OCI-LY7 (cell line): Measurements from ENCODE around the gene SERPINA3. TPM values are rescaled to one million over a fixed set of nuclear protein-coding genes. Genes with fewer than 3 reads are reported as not detected.

Source experiments
- BruUV-seq: library from RNA; stranded (reverse); fragments of 400-500 nt; replicated peaks from 2 replicates; lab custom pipeline; 2021; lab: Mats Ljungman, UMichigan
- CTCF ChIA-PET: fragments of 300-600 bp; sonication (Branson Sonifier 250); formaldehyde crosslinking; loops from one replicate; lab custom pipeline; 2022; ENCODE audit warnings: antibody characterized with exemption; ENCODE audit not compliant: unreplicated experiment; lab: Charles Lee
- POLR2A ChIA-PET: fragments of 300-600 bp; sonication (Branson Sonifier 250); formaldehyde crosslinking; loops from one replicate; lab custom pipeline; 2022; ENCODE audit warnings: antibody characterized with exemption; lab: Charles Lee
- DNase-seq: peaks from one replicate; pipeline ENCODE4 v3.0.0-alpha.2; 2015; ENCODE audit warnings: low spot score
- H2AFZ ChIP-seq: fragments of 200-600 bp; sonication (generic), shearing (Covaris generic); 2 replicates; pipeline ENCODE4 v1.6.1; 2014; ENCODE audit warnings: mild to moderate bottlenecking, antibody characterized with exemption, low read length, moderate library complexity
- H3K27ac ChIP-seq: fragments of 200-600 bp; sonication (generic); 2 replicates; pipeline ENCODE4 v1.5.1; 2014; ENCODE audit warnings: mixed run types, low read depth, mild to moderate bottlenecking, moderate library complexity, low read length, inconsistent platforms; ENCODE audit not compliant: poor library complexity, severe bottlenecking
- H3K36me3 ChIP-seq: fragments of 200-600 bp; sonication (generic); 2 replicates; pipeline ENCODE4 v1.6.1; 2014; ENCODE audit warnings: mild to moderate bottlenecking, antibody characterized with exemption, low read length, moderate library complexity, mixed read lengths; ENCODE audit not compliant: insufficient read depth
- H3K4me1 ChIP-seq: fragments of 200-600 bp; sonication (generic); 2 replicates; pipeline ENCODE4 v1.5.1; 2014; ENCODE audit warnings: mild to moderate bottlenecking, low read length; ENCODE audit not compliant: insufficient read depth, poor library complexity, severe bottlenecking
- H3K4me2 ChIP-seq: fragments of 200-600 bp; sonication (generic); 2 replicates; pipeline ENCODE4 v1.6.1; 2014; ENCODE audit warnings: mild to moderate bottlenecking, low read length
- H3K4me3 ChIP-seq: fragments of 200-600 bp; sonication (generic); 2 replicates; pipeline ENCODE4 v1.5.1; 2014; ENCODE audit warnings: mild to moderate bottlenecking, low read depth, low read length; ENCODE audit not compliant: poor library complexity, severe bottlenecking
- H3K79me2 ChIP-seq: fragments of 200-600 bp; sonication (generic); 2 replicates; pipeline ENCODE4 v1.6.1; 2016; ENCODE audit warnings: low read depth, mild to moderate bottlenecking, low read length, moderate library complexity, mixed read lengths; ENCODE audit not compliant: insufficient read depth
- H3K9me2 ChIP-seq: fragments of 200-600 bp; sonication (generic); 2 replicates; pipeline ENCODE4 v1.6.1; 2016; ENCODE audit warnings: mild to moderate bottlenecking, low read length, mixed read lengths; ENCODE audit not compliant: insufficient read depth
- H3K9me3 ChIP-seq: fragments of 200-600 bp; sonication (generic); 2 replicates; pipeline ENCODE4 v1.6.1; 2014; ENCODE audit warnings: mild to moderate bottlenecking, mixed run types, low read length, mixed read lengths
- H4K20me1 ChIP-seq: fragments of 200-600 bp; sonication (generic); 2 replicates; pipeline ENCODE4 v1.6.1; 2014; ENCODE audit warnings: mild to moderate bottlenecking, antibody characterized with exemption, low read length, moderate library complexity, mixed read lengths; ENCODE audit not compliant: insufficient read depth
- EZH2phosphoT487 ChIP-seq: fragments of 200-600 bp; sonication (generic); IDR thresholded peaks from 2 replicates; pipeline ENCODE4 v1.6.1; 2018; ENCODE audit warnings: low read depth, borderline replicate concordance, mild to moderate bottlenecking, mixed run types, antibody characterized with exemption, low read length, moderate library complexity, mixed read lengths
- intact Hi-C: fragments of 100-400 bp; cut with micrococcal nuclease; formaldehyde crosslinking; loops from one replicate; pipeline ENCODE4 v1.10.0; 2022; ENCODE audit not compliant: unreplicated experiment
- total RNA-seq, 2 experiments: library from RNA; depleted of rRNA in 1 of 2; stranded (reverse); fragments of >200 nt in 1 of 2; shearing (Covaris generic) in 1 of 2; gene quantifications; 2 replicates each; pipeline ENCODE4 v1.2.3, GENCODE V29; 2014 to 2022
- TF ChIP-seq, protein P1 (sequence below): fragments of 200-600 bp; sonication (generic); conservative IDR thresholded peaks from 2 replicates; pipeline ENCODE4 v1.5.1; 2014; ENCODE audit warnings: mild to moderate bottlenecking, antibody characterized with exemption, low read length, moderate library complexity, mixed read lengths

The SERPINA3 gene
- total RNA-seq, 2 experiments from 2014 or later, result not detected

GRCh38 chr14:94673071-94673470, 60.9 kb downstream of the SERPINA3 start:
- intact Hi-C loops, result no loop called here
- ChIA-PET POLR2A (no interaction called here), CTCF (no interaction called here)
- H3K79me2 ChIP-seq, result no peaks in the 10 kb centered on the region
- no peak overlapping the region for H3K4me2 ChIP-seq
- H3K27ac ChIP-seq, result no peak overlapping the region
- H3K9me2 ChIP-seq, result no peaks in the 10 kb centered on the region
- H3K4me1 ChIP-seq, result no peaks in the 10 kb centered on the region
- no TSS peak for BruUV-seq
- no peak for DNase-seq
- no peaks in the 10 kb centered on the region for H4K20me1 ChIP-seq
- no peak overlapping the region for H3K4me3 ChIP-seq
- H2AFZ ChIP-seq, result no peak overlapping the region
- H3K36me3 ChIP-seq, result no peaks in the 10 kb centered on the region
- TF ChIP-seq, protein P1, sequence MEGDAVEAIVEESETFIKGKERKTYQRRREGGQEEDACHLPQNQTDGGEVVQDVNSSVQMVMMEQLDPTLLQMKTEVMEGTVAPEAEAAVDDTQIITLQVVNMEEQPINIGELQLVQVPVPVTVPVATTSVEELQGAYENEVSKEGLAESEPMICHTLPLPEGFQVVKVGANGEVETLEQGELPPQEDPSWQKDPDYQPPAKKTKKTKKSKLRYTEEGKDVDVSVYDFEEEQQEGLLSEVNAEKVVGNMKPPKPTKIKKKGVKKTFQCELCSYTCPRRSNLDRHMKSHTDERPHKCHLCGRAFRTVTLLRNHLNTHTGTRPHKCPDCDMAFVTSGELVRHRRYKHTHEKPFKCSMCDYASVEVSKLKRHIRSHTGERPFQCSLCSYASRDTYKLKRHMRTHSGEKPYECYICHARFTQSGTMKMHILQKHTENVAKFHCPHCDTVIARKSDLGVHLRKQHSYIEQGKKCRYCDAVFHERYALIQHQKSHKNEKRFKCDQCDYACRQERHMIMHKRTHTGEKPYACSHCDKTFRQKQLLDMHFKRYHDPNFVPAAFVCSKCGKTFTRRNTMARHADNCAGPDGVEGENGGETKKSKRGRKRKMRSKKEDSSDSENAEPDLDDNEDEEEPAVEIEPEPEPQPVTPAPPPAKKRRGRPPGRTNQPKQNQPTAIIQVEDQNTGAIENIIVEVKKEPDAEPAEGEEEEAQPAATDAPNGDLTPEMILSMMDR, result no peak
- TF ChIP-seq EZH2phosphoT487, result no peak
- H3K9me3 ChIP-seq, result no peaks in the 10 kb centered on the region

Other genes with a start within 250 kb of the SERPINA3 start
- gene SERPINA2, start 245.7 kb upstream of the SERPINA3 start, total RNA-seq (2014; rRNA removed; shearing (Covaris generic)), result not detected in 2 replicates
- gene SERPINA2, start 245.7 kb upstream of the SERPINA3 start, total RNA-seq (2022), result not detected in 2 replicates
- not detected in 2 replicates for gene SERPINA1, start 223.8 kb upstream of the SERPINA3 start, total RNA-seq (2014; rRNA removed; shearing (Covaris generic))
- gene SERPINA1, start 223.8 kb upstream of the SERPINA3 start, total RNA-seq (2022), result not detected in 2 replicates
- not detected in 2 replicates for gene SERPINA11, start 159.6 kb upstream of the SERPINA3 start, total RNA-seq (2014; rRNA removed; shearing (Covaris generic))
- gene SERPINA11, start 159.6 kb upstream of the SERPINA3 start, total RNA-seq (2022), result not detected in 2 replicates
- not detected in 2 replicates for gene SERPINA9, start 136.2 kb upstream of the SERPINA3 start, total RNA-seq (2014; rRNA removed; shearing (Covaris generic))
- not detected in 2 replicates for gene SERPINA9, start 136.2 kb upstream of the SERPINA3 start, total RNA-seq (2022)
- not detected in 2 replicates for gene SERPINA12, start 102.9 kb upstream of the SERPINA3 start, total RNA-seq (2014; rRNA removed; shearing (Covaris generic))
- not detected in 2 replicates for gene SERPINA12, start 102.9 kb upstream of the SERPINA3 start, total RNA-seq (2022)
- not detected in 2 replicates for gene SERPINA4, start 50.9 kb upstream of the SERPINA3 start, total RNA-seq (2014; rRNA removed; shearing (Covaris generic))
- gene SERPINA4, start 50.9 kb upstream of the SERPINA3 start, total RNA-seq (2022), result not detected in 2 replicates
- not detected in 2 replicates for gene SERPINA5, start 31.0 kb upstream of the SERPINA3 start, total RNA-seq (2014; rRNA removed; shearing (Covaris generic))
- not detected in 2 replicates for gene SERPINA5, start 31.0 kb upstream of the SERPINA3 start, total RNA-seq (2022)
- not detected in 2 replicates for gene GSC, start 157.7 kb downstream of the SERPINA3 start, total RNA-seq (2014; rRNA removed; shearing (Covaris generic))
- not detected in 2 replicates for gene GSC, start 157.7 kb downstream of the SERPINA3 start, total RNA-seq (2022)